ENCODE data around the gene TNFAIP6.

DNA sequence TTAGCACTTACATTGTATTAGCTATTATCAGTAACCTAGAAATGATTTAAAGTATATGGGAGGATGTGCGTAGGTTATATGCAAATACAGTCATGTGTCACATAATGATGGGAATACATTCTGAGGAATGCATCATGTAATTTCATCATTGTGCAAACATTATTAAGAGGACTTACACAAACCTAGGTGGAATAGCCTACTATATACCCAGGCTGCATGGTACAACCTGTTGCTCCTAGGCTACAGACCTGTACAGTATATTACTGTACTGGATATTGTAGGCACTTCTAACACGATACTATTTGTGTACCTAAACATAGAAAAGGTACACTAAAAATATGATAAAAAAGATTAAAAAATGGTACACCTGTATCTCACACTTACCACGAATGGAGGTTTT lies 60.3 kb downstream of the TNFAIP6 start:
- TF ChIP-seq, protein P1, sequence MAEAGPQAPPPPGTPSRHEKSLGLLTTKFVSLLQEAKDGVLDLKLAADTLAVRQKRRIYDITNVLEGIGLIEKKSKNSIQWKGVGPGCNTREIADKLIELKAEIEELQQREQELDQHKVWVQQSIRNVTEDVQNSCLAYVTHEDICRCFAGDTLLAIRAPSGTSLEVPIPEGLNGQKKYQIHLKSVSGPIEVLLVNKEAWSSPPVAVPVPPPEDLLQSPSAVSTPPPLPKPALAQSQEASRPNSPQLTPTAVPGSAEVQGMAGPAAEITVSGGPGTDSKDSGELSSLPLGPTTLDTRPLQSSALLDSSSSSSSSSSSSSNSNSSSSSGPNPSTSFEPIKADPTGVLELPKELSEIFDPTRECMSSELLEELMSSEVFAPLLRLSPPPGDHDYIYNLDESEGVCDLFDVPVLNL (IDR thresholded peaks at IDR 0.05; ENCODE audit: low read depth, low read length), result no peak
- TF ChIP-seq CREM (IDR thresholded peaks at IDR 0.05; ENCODE audit: low read depth) (no peak), ZNF274 (IDR thresholded peaks at IDR 0.05; ENCODE audit: insufficient read depth, insufficient read length) (no peak), NR2C2 (IDR thresholded peaks at IDR 0.05; ENCODE audit: borderline replicate concordance, control insufficient read depth, insufficient read length, low read depth) (no peak), SRF (IDR thresholded peaks at IDR 0.05; ENCODE audit: low read depth in 2 of 2, low read length in 2 of 2) (no peak)
- TF ChIP-seq, protein P2, sequence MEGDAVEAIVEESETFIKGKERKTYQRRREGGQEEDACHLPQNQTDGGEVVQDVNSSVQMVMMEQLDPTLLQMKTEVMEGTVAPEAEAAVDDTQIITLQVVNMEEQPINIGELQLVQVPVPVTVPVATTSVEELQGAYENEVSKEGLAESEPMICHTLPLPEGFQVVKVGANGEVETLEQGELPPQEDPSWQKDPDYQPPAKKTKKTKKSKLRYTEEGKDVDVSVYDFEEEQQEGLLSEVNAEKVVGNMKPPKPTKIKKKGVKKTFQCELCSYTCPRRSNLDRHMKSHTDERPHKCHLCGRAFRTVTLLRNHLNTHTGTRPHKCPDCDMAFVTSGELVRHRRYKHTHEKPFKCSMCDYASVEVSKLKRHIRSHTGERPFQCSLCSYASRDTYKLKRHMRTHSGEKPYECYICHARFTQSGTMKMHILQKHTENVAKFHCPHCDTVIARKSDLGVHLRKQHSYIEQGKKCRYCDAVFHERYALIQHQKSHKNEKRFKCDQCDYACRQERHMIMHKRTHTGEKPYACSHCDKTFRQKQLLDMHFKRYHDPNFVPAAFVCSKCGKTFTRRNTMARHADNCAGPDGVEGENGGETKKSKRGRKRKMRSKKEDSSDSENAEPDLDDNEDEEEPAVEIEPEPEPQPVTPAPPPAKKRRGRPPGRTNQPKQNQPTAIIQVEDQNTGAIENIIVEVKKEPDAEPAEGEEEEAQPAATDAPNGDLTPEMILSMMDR (IDR thresholded peaks at IDR 0.05 in 2 of 3, conservative IDR thresholded peaks at IDR 0.05 in 1 of 3; ENCODE audit: control insufficient read depth in 2 of 3, extremely low read depth in 1 of 3, insufficient read depth in 1 of 3, low read depth in 3 of 3, low read length in 3 of 3), result no peak

All from GM12878 (cell line).